HCT116 (cell line): ENCODE measurements around the gene MYH7. TPM values are rescaled to one million over a fixed set of nuclear protein-coding genes. Genes with fewer than 3 reads are reported as not detected.

Experiments used
- ATAC-seq: fragments of 200-7000 bp; cut with Tn5 transposase; 2 replicates; pipeline ENCODE4 v1.9.1; 2020; ENCODE audit warnings: mild to moderate bottlenecking, moderate library complexity
- BruUV-seq: library from RNA; stranded (reverse); fragments of 400-500 nt; replicated peaks from 2 replicates; lab custom pipeline; 2021; lab: Mats Ljungman, UMichigan
- CTCF ChIA-PET: fragments of 300-600 bp; sonication (Branson Sonifier 250); formaldehyde crosslinking; loops from one replicate; lab custom pipeline; 2021; ENCODE audit warnings: antibody characterized with exemption; lab: Charles Lee
- POLR2A ChIA-PET: fragments of 300-600, 350-600 bp; sonication (Branson Sonifier 250); formaldehyde crosslinking; loops from one replicate; lab custom pipeline; 2021; ENCODE audit warnings: antibody characterized with exemption; lab: Charles Lee
- RAD21 ChIA-PET, 2 experiments: fragments of 300-600 bp; sonication (Branson Sonifier 250); formaldehyde crosslinking; loops; one replicate each; lab custom pipeline; 2023; ENCODE audit warnings: low total read pairs in 2 of 2; ENCODE audit not compliant: uncharacterized antibody in 2 of 2, unreplicated experiment in 2 of 2, low non-redundant PET in 1 of 2; lab: Charles Lee
- DNase-seq: peaks from one replicate; pipeline ENCODE4 v3.0.0-alpha.2; 2010; ENCODE audit warnings: low read depth, low spot score
- H2AFZ ChIP-seq: fragments of 200-600 bp; shearing (Covaris generic), sonication (generic); 2 replicates; pipeline ENCODE4 v1.6.1; 2017; ENCODE audit warnings: low read depth, mixed run types, mixed read lengths, antibody characterized with exemption, low read length; ENCODE audit not compliant: poor library complexity, severe bottlenecking
- H3K27ac ChIP-seq: 2 replicates; pipeline ENCODE4 v1.5.1; 2012; ENCODE audit warnings: low read depth, low read length
- H3K27me3 ChIP-seq: fragments of 200-600 bp; sonication (generic); 2 replicates; pipeline ENCODE4 v1.6.1; 2016; ENCODE audit warnings: mixed run types, low read length, mixed read lengths; ENCODE audit not compliant: insufficient read depth
- H3K36me3 ChIP-seq, 2 experiments: fragments of 200-500 bp in 1 of 2; fragments of 200-600 bp in 1 of 2; sonication (Bioruptor generic) in 1 of 2; sonication (generic) in 1 of 2; 2 replicates each; pipeline versions ENCODE4 v1.5.1 to v1.6.1; 2014 to 2016; ENCODE audit warnings: low read length in 2 of 2, inconsistent platforms in 1 of 2, mixed read lengths in 1 of 2, mixed run types in 1 of 2; ENCODE audit not compliant: insufficient read depth in 2 of 2, control insufficient read depth in 1 of 2
- H3K4me1 ChIP-seq, 2 experiments: fragments of 200-600 bp in 1 of 2; sonication (generic) in 1 of 2; 2 replicates each; pipeline versions ENCODE4 v1.5.1 to v1.6.1; 2012 to 2017; ENCODE audit warnings: low read length in 2 of 2, inconsistent platforms in 1 of 2, mild to moderate bottlenecking in 1 of 2, mixed read lengths in 1 of 2, mixed run types in 1 of 2, moderate library complexity in 1 of 2; ENCODE audit not compliant: insufficient read depth in 2 of 2, control insufficient read depth in 1 of 2
- H3K4me2 ChIP-seq: fragments of 200-600 bp; sonication (generic); 2 replicates; pipeline ENCODE4 v1.6.1; 2017; ENCODE audit warnings: mixed run types, low read length, mixed read lengths
- H3K4me3 ChIP-seq, 2 experiments: fragments of 200-600 bp in 1 of 2; sonication (generic) in 1 of 2; replicated peaks in 1 of 2; 2 replicates each; pipeline ENCODE4 v1.5.1; 2011 to 2016; ENCODE audit warnings: low read length in 2 of 2, control low read depth in 1 of 2, low read depth in 1 of 2, mild to moderate bottlenecking in 1 of 2, mixed read lengths in 1 of 2, mixed run types in 1 of 2
- H3K79me2 ChIP-seq: fragments of 200-600 bp; sonication (generic); 2 replicates; pipeline ENCODE4 v1.6.1; 2017; ENCODE audit warnings: mild to moderate bottlenecking, mixed run types, low read length, moderate library complexity, mixed read lengths; ENCODE audit not compliant: insufficient read depth
- H3K9ac ChIP-seq: fragments of 200-600 bp; sonication (generic); 2 replicates; pipeline ENCODE4 v1.6.1; 2016; ENCODE audit warnings: low read length, mixed read lengths
- H3K9me2 ChIP-seq: fragments of 200-600 bp; sonication (generic), shearing (Covaris generic); 2 replicates; pipeline ENCODE4 v1.6.1; 2017; ENCODE audit warnings: mixed run types, mild to moderate bottlenecking, moderate library complexity; ENCODE audit not compliant: insufficient read depth
- H3K9me3 ChIP-seq, 2 experiments: fragments of 200-500 bp in 1 of 2; fragments of 200-600 bp in 1 of 2; sonication (Bioruptor generic) in 1 of 2; sonication (generic) in 1 of 2; 2 replicates each; pipeline ENCODE4 v1.6.1; 2014 to 2017; ENCODE audit warnings: low read length in 2 of 2, mixed read lengths in 2 of 2, inconsistent platforms in 1 of 2, low read depth in 1 of 2, mild to moderate bottlenecking in 1 of 2, mixed run types in 1 of 2, moderate library complexity in 1 of 2; ENCODE audit not compliant: control insufficient read depth in 1 of 2, insufficient read depth in 1 of 2
- H4K20me1 ChIP-seq: fragments of 200-600 bp; sonication (generic), shearing (Covaris generic); 2 replicates; pipeline ENCODE4 v1.6.1; 2017; ENCODE audit warnings: mixed run types, mild to moderate bottlenecking, moderate library complexity; ENCODE audit not compliant: insufficient read depth
- CEBPB ChIP-seq: IDR thresholded peaks from 2 replicates; pipeline ENCODE4 v1.6.1; 2012; ENCODE audit warnings: low read depth
- EGR1 ChIP-seq: IDR thresholded peaks from 2 replicates; pipeline ENCODE4 v1.6.1; 2012; ENCODE audit warnings: low read depth
- ELF1 ChIP-seq: IDR thresholded peaks from 2 replicates; pipeline ENCODE4 v1.6.1; 2012; ENCODE audit warnings: low read depth, borderline replicate concordance
- EZH2 ChIP-seq: fragments of 200-600 bp; sonication (generic); IDR thresholded peaks from 2 replicates; pipeline ENCODE4 v1.6.1; 2017; ENCODE audit warnings: antibody characterized with exemption, mixed run types
- EZH2phosphoT487 ChIP-seq: fragments of 200-600 bp; IDR thresholded peaks from 2 replicates; pipeline ENCODE4 v1.6.1; 2018; ENCODE audit warnings: antibody characterized with exemption, borderline replicate concordance
- FOSL1 ChIP-seq: IDR thresholded peaks from 2 replicates; pipeline ENCODE4 v1.6.1; 2012; ENCODE audit warnings: low read depth
- MAX ChIP-seq: IDR thresholded peaks from 2 replicates; pipeline ENCODE4 v1.6.1; 2012
- POLR2A ChIP-seq: IDR thresholded peaks from 2 replicates; pipeline ENCODE4 v1.7.0; 2011; ENCODE audit warnings: borderline replicate concordance; ENCODE audit not compliant: insufficient read depth, insufficient read length; ENCODE audit errors: extremely low read depth
- POLR2AphosphoS5 ChIP-seq: IDR thresholded peaks from 2 replicates; pipeline ENCODE4 v1.6.1; 2011; ENCODE audit warnings: mild to moderate bottlenecking, low read depth, low read length, moderate library complexity
- RAD21 ChIP-seq: IDR thresholded peaks from 2 replicates; pipeline ENCODE4 v1.6.1; 2012; ENCODE audit warnings: low read depth, mild to moderate bottlenecking
- SIN3A ChIP-seq: IDR thresholded peaks from 2 replicates; pipeline ENCODE4 v1.6.1; 2012; ENCODE audit warnings: low read depth
- SP1 ChIP-seq: IDR thresholded peaks from 2 replicates; pipeline ENCODE4 v1.6.1; 2012; ENCODE audit warnings: low read depth
- TCF7L2 ChIP-seq: IDR thresholded peaks from 2 replicates; pipeline ENCODE4 v1.7.0; 2011; ENCODE audit warnings: borderline replicate concordance, inconsistent platforms; ENCODE audit not compliant: insufficient read depth, insufficient read length; ENCODE audit errors: extremely low read depth
- ZNF274 ChIP-seq: fragments of 200-500 bp; sonication (Bioruptor generic); IDR thresholded peaks from 2 replicates; pipeline ENCODE4 v1.6.1; 2014; ENCODE audit warnings: mild to moderate bottlenecking, low read depth, low read length, inconsistent platforms
- intact Hi-C: fragments of 100-400 bp; cut with micrococcal nuclease; formaldehyde crosslinking; loops from 2 replicates; pipeline ENCODE4 v1.10.0; 2022
- total RNA-seq: library from RNA; stranded (reverse); gene quantifications from one replicate; pipeline ENCODE4 v1.2.1, GENCODE V29; 2021; ENCODE audit not compliant: unreplicated experiment
- TF ChIP-seq, protein P1 (sequence below), 3 experiments: fragments of 200-600 bp in 1 of 3; sonication (generic) in 1 of 3; IDR thresholded peaks in 2 of 3; conservative IDR thresholded peaks in 1 of 3; 2 replicates each; pipeline ENCODE4 v1.5.1; 2012 to 2017; ENCODE audit warnings: low read depth in 2 of 3, low read length in 2 of 3, antibody characterized with exemption in 1 of 3, borderline replicate concordance in 1 of 3, control low read depth in 1 of 3, mild to moderate bottlenecking in 1 of 3, mixed read lengths in 1 of 3, mixed run types in 1 of 3, moderate library complexity in 1 of 3; ENCODE audit not compliant: insufficient read depth in 1 of 3
- TF ChIP-seq, protein P2 (sequence below): IDR thresholded peaks from 2 replicates; pipeline ENCODE4 v1.6.1; 2012; ENCODE audit warnings: low read depth
- TF ChIP-seq, protein P3 (sequence below): IDR thresholded peaks from 2 replicates; pipeline ENCODE4 v1.6.1; 2011; ENCODE audit warnings: mild to moderate bottlenecking, low read length, moderate library complexity; ENCODE audit not compliant: insufficient replicate concordance; ENCODE audit errors: extremely low read depth

Gene MYH7
- total RNA-seq, 1 experiment from 2014 or later = not detected

DNA sequence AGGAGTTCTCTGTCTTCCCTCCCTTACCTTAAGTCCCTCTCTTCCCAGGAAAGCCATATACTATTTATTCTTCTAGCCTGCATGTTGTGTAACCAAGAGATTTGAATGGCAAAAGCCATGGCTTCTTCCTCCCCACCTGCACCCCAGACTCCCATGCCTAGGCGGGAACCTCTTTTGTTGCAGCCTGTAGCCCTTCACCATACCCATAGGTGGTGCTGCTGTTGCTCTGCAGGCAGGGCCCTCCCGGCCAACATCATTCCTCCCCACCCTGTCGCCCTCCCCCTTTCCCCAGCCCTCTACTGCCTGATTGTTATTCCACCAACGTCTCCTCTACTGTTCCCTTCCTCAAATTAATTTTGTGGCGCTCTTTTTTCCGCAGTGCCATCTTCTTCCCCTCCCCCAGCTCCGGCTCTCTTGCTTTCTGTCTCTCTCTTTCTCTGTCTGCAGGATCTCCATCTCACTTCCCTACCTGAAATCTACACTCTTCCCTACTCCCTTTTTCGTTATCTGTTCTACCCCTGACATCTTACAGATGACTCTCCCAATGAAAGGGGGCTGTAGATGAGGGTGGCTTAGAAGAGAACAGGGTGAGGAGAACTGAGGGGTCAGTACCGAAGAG is 47.9 kb upstream of the MYH7 start:
- intact Hi-C loops = no loop called here
- no peaks in the 10 kb centered on the region for H3K27me3 ChIP-seq
- no peak overlapping the region for H3K4me3 ChIP-seq
- no peaks in the 10 kb centered on the region for H3K9me2 ChIP-seq
- TF ChIP-seq POLR2AphosphoS5 = no peak
- TF ChIP-seq TCF7L2 = no peak
- no peak for TF ChIP-seq FOSL1
- TF ChIP-seq, protein P1, sequence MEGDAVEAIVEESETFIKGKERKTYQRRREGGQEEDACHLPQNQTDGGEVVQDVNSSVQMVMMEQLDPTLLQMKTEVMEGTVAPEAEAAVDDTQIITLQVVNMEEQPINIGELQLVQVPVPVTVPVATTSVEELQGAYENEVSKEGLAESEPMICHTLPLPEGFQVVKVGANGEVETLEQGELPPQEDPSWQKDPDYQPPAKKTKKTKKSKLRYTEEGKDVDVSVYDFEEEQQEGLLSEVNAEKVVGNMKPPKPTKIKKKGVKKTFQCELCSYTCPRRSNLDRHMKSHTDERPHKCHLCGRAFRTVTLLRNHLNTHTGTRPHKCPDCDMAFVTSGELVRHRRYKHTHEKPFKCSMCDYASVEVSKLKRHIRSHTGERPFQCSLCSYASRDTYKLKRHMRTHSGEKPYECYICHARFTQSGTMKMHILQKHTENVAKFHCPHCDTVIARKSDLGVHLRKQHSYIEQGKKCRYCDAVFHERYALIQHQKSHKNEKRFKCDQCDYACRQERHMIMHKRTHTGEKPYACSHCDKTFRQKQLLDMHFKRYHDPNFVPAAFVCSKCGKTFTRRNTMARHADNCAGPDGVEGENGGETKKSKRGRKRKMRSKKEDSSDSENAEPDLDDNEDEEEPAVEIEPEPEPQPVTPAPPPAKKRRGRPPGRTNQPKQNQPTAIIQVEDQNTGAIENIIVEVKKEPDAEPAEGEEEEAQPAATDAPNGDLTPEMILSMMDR (IDR thresholded peaks at IDR 0.05 in 2 of 3, conservative IDR thresholded peaks at IDR 0.05 in 1 of 3; ENCODE audit: borderline replicate concordance in 1 of 3, insufficient read depth in 1 of 3, low read depth in 2 of 3, low read length in 2 of 3) = peak; percentile 14 to 60 (median 57); a peak in 4 of 6 replicates
- TF ChIP-seq ZNF274 = no peak
- TF ChIP-seq CEBPB = no peak
- no peak for TF ChIP-seq MAX
- TF ChIP-seq SP1 = no peak
- TF ChIP-seq RAD21 = peak; percentile 47
- TF ChIP-seq EGR1 = no peak
- no peak for TF ChIP-seq ELF1
- TF ChIP-seq, protein P2, sequence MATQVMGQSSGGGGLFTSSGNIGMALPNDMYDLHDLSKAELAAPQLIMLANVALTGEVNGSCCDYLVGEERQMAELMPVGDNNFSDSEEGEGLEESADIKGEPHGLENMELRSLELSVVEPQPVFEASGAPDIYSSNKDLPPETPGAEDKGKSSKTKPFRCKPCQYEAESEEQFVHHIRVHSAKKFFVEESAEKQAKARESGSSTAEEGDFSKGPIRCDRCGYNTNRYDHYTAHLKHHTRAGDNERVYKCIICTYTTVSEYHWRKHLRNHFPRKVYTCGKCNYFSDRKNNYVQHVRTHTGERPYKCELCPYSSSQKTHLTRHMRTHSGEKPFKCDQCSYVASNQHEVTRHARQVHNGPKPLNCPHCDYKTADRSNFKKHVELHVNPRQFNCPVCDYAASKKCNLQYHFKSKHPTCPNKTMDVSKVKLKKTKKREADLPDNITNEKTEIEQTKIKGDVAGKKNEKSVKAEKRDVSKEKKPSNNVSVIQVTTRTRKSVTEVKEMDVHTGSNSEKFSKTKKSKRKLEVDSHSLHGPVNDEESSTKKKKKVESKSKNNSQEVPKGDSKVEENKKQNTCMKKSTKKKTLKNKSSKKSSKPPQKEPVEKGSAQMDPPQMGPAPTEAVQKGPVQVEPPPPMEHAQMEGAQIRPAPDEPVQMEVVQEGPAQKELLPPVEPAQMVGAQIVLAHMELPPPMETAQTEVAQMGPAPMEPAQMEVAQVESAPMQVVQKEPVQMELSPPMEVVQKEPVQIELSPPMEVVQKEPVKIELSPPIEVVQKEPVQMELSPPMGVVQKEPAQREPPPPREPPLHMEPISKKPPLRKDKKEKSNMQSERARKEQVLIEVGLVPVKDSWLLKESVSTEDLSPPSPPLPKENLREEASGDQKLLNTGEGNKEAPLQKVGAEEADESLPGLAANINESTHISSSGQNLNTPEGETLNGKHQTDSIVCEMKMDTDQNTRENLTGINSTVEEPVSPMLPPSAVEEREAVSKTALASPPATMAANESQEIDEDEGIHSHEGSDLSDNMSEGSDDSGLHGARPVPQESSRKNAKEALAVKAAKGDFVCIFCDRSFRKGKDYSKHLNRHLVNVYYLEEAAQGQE = no peak
- TF ChIP-seq EZH2phosphoT487 = no peak
- no peak for TF ChIP-seq EZH2
- TF ChIP-seq POLR2A = no peak
- TF ChIP-seq, protein P3, sequence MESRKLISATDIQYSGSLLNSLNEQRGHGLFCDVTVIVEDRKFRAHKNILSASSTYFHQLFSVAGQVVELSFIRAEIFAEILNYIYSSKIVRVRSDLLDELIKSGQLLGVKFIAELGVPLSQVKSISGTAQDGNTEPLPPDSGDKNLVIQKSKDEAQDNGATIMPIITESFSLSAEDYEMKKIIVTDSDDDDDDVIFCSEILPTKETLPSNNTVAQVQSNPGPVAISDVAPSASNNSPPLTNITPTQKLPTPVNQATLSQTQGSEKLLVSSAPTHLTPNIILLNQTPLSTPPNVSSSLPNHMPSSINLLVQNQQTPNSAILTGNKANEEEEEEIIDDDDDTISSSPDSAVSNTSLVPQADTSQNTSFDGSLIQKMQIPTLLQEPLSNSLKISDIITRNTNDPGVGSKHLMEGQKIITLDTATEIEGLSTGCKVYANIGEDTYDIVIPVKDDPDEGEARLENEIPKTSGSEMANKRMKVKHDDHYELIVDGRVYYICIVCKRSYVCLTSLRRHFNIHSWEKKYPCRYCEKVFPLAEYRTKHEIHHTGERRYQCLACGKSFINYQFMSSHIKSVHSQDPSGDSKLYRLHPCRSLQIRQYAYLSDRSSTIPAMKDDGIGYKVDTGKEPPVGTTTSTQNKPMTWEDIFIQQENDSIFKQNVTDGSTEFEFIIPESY = no peak
- no peak for TF ChIP-seq SIN3A
- no peak overlapping the region for H3K27ac ChIP-seq
- ChIA-PET CTCF (no interaction called here), POLR2A (no interaction called here), RAD21 (no interaction called here)
- H2AFZ ChIP-seq = no peak overlapping the region
- ATAC-seq = peak; percentile 93
- no peaks in the 10 kb centered on the region for H4K20me1 ChIP-seq
- BruUV-seq = no TSS peak
- no peak for DNase-seq
- no peak overlapping the region for H3K4me2 ChIP-seq
- H3K36me3 ChIP-seq = peaks cover 8 to 15% of the 10 kb centered on the region in 2 experiments; a peak in 3 of 4 replicates
- H3K79me2 ChIP-seq = 0 out of 2 replicates have a peak, but pooled peaks cover 2% of the 10 kb centered on the region
- no peaks in the 10 kb centered on the region for H3K4me1 ChIP-seq
- no peaks in the 10 kb centered on the region for H3K9me3 ChIP-seq
- no peak overlapping the region for H3K9ac ChIP-seq
